Measurements from ENCODE around the gene SLC12A8.

GRCh38 chr3:125191730-125192129 lies 20.8 kb downstream of the SLC12A8 start:
- TF ChIP-seq, protein P1, sequence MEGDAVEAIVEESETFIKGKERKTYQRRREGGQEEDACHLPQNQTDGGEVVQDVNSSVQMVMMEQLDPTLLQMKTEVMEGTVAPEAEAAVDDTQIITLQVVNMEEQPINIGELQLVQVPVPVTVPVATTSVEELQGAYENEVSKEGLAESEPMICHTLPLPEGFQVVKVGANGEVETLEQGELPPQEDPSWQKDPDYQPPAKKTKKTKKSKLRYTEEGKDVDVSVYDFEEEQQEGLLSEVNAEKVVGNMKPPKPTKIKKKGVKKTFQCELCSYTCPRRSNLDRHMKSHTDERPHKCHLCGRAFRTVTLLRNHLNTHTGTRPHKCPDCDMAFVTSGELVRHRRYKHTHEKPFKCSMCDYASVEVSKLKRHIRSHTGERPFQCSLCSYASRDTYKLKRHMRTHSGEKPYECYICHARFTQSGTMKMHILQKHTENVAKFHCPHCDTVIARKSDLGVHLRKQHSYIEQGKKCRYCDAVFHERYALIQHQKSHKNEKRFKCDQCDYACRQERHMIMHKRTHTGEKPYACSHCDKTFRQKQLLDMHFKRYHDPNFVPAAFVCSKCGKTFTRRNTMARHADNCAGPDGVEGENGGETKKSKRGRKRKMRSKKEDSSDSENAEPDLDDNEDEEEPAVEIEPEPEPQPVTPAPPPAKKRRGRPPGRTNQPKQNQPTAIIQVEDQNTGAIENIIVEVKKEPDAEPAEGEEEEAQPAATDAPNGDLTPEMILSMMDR (IDR thresholded peaks at IDR 0.05 in 8 of 11, conservative IDR thresholded peaks at IDR 0.05 in 3 of 11), result no peak
- TF ChIP-seq POLR2AphosphoS5 (IDR thresholded peaks at IDR 0.05) (no peak), POLR2A (IDR thresholded peaks at IDR 0.05) (no peak)
